K562 (cell line): ENCODE data around the gene SMG1. TPM values are rescaled to one million over a fixed set of nuclear protein-coding genes. Genes with fewer than 3 reads are reported as not detected.

Experiments
- CTCFL ChIP-seq: IDR thresholded peaks from 2 replicates; pipeline ENCODE4 v1.6.1; 2011; ENCODE audit warnings: borderline replicate concordance, low read depth, mild to moderate bottlenecking, moderate library complexity, low read length; ENCODE audit not compliant: insufficient read depth, poor library complexity, severe bottlenecking
- DMBX1 ChIP-seq: fragments of 250-450 bp; sonication (Bioruptor Pico); IDR thresholded peaks from 2 replicates; pipeline ENCODE4 v1.8.0; 2022; ENCODE audit warnings: inconsistent platforms, mild to moderate bottlenecking, moderate library complexity, borderline replicate concordance
- E2F4 ChIP-seq: sonication (generic); formaldehyde crosslinking; IDR thresholded peaks from 2 replicates; pipeline ENCODE4 v1.8.0; 2022; ENCODE audit warnings: mild to moderate bottlenecking, low read depth, missing genetic modification reagents
- FOXM1 ChIP-seq, 2 experiments: fragments of 450-650 bp in 1 of 2; sonication (generic) in 1 of 2; formaldehyde crosslinking in 1 of 2; IDR thresholded peaks; 2 replicates each; pipeline versions ENCODE4 v1.6.1 to v1.9.0; 2017 to 2022; ENCODE audit warnings: low read depth in 2 of 2, mild to moderate bottlenecking in 2 of 2, missing genetic modification reagents in 1 of 2, moderate library complexity in 1 of 2
- HDGF ChIP-seq: fragments of 450-650 bp; IDR thresholded peaks from 2 replicates; pipeline ENCODE4 v1.6.1; 2016
- HNRNPL ChIP-seq: fragments of 200-400 bp; formaldehyde crosslinking; IDR thresholded peaks from 2 replicates; pipeline ENCODE4 v1.6.1; 2017; ENCODE audit warnings: low read depth, mild to moderate bottlenecking, low read length
- JUND ChIP-seq, 2 experiments: IDR thresholded peaks; 2 replicates in 1 of 2; 3 replicates in 1 of 2; pipeline ENCODE4 v1.6.1; 2011; ENCODE audit warnings: borderline replicate concordance in 2 of 2, low read depth in 2 of 2, low read length in 2 of 2, improper control_type of control experiment in 1 of 2, missing biosample characterization in 1 of 2, missing genetic modification characterization in 1 of 2, missing genetic modification reagents in 1 of 2
- MAX ChIP-seq: sonication (generic); formaldehyde crosslinking; IDR thresholded peaks from 2 replicates; pipeline ENCODE4 v1.9.0; 2022; ENCODE audit warnings: mild to moderate bottlenecking, missing genetic modification reagents
- MTA3 ChIP-seq: fragments of 450-650 bp; formaldehyde crosslinking; IDR thresholded peaks from 2 replicates; pipeline ENCODE4 v1.6.1; 2017; ENCODE audit warnings: mild to moderate bottlenecking, borderline replicate concordance
- NELFE ChIP-seq: IDR thresholded peaks from 2 replicates; pipeline ENCODE4 v1.6.1; 2011; ENCODE audit warnings: mild to moderate bottlenecking; ENCODE audit not compliant: insufficient read depth, insufficient read length
- NR2F6 ChIP-seq: fragments of 450-650 bp; formaldehyde crosslinking; IDR thresholded peaks from 2 replicates; pipeline ENCODE4 v1.4.0; 2020; ENCODE audit warnings: mild to moderate bottlenecking
- PRPF4 ChIP-seq: fragments of 200-400 bp; formaldehyde crosslinking; IDR thresholded peaks from one replicate; pipeline ENCODE4 v1.6.1; 2017; ENCODE audit warnings: low read length, low read depth, mild to moderate bottlenecking; ENCODE audit not compliant: insufficient read depth, poor library complexity, severe bottlenecking
- RBFOX2 ChIP-seq: fragments of 200-400 bp; formaldehyde crosslinking; IDR thresholded peaks from 2 replicates; pipeline ENCODE4 v1.6.1; 2017; ENCODE audit warnings: low read depth, mild to moderate bottlenecking, low read length, moderate library complexity
- SAFB ChIP-seq: fragments of 200-400 bp; formaldehyde crosslinking; IDR thresholded peaks from 2 replicates; pipeline ENCODE4 v1.6.1; 2017; ENCODE audit warnings: low read depth, low read length, borderline replicate concordance
- SIRT6 ChIP-seq: IDR thresholded peaks from one replicate; pipeline ENCODE4 v1.6.1; 2012; ENCODE audit warnings: low read depth, mild to moderate bottlenecking, control low read depth, inconsistent platforms, low read length, moderate library complexity
- SMARCA5 ChIP-seq: fragments of 450-650 bp; IDR thresholded peaks from 2 replicates; pipeline ENCODE4 v1.6.1; 2016
- TOE1 ChIP-seq, 2 experiments: fragments of 450-650 bp in 1 of 2; sonication (generic) in 1 of 2; formaldehyde crosslinking in 1 of 2; IDR thresholded peaks; 2 replicates each; pipeline versions ENCODE4 v1.7.1 to v1.8.0; 2016 to 2022; ENCODE audit warnings: borderline replicate concordance in 2 of 2, mild to moderate bottlenecking in 2 of 2, antibody characterized with exemption in 1 of 2, inconsistent platforms in 1 of 2, low read depth in 1 of 2, missing genetic modification reagents in 1 of 2, moderate library complexity in 1 of 2
- U2AF2 ChIP-seq: fragments of 200-400 bp; formaldehyde crosslinking; optimal IDR thresholded peaks from 2 replicates; pipeline ENCODE3; 2017; ENCODE audit warnings: low read depth, mild to moderate bottlenecking, low read length
- ZNF197 ChIP-seq: fragments of 200-800 bp; sonication (Bioruptor generic); IDR thresholded peaks from 2 replicates; pipeline ENCODE4 v1.6.1; 2016; ENCODE audit warnings: low read depth, missing genetic modification characterization, missing compliant biosample characterization
- ZNF445 ChIP-seq: fragments of 250-450 bp; sonication (Bioruptor Pico); IDR thresholded peaks from 2 replicates; pipeline ENCODE4 v1.4.0; 2020; ENCODE audit warnings: low read depth, mild to moderate bottlenecking, moderate library complexity
- polyA plus RNA-seq, 8 experiments: library from polyadenylated mRNA; depleted of rRNA in 4 of 8; stranded (reverse) in 5 of 8; unstranded in 3 of 8; fragments of >200 nt; fragmentation: Nextera tagmentation in 2 of 8; fragmentation: Illumina TruSeq in 1 of 8; extraction: Ambion mirVana in 2 of 8; extraction: Trizol in 1 of 8; gene quantifications; 2 replicates each; pipeline versions ENCODE4 v1.2.1 to v1.2.3, GENCODE V29; 2011 to 2014; ENCODE audit warnings: inconsistent platforms in 1 of 8, missing spikeins in 1 of 8
- total RNA-seq, 7 experiments: library from RNA; depleted of rRNA in 6 of 7; stranded (reverse); fragments of >200 nt in 6 of 7; fragmentation: Illumina TruSeq in 2 of 7; extraction: Trizol in 2 of 7; gene quantifications; 2 replicates each; pipeline versions ENCODE4 v1.2.1 to v1.2.3, GENCODE V29; 2011 to 2021; ENCODE audit warnings: low replicate concordance in 1 of 7
- TF ChIP-seq, protein P1 (sequence below): sonication (generic); IDR thresholded peaks from 2 replicates; pipeline ENCODE4 v1.6.1; 2016

The SMG1 gene
- total and polyA plus RNA-seq, 9 of the 15 experiments (the other 6 are each of a cell fraction or from before 2014, with no cell fraction given) = 3.4 to 54.8 (median 32.0) TPM

DNA sequence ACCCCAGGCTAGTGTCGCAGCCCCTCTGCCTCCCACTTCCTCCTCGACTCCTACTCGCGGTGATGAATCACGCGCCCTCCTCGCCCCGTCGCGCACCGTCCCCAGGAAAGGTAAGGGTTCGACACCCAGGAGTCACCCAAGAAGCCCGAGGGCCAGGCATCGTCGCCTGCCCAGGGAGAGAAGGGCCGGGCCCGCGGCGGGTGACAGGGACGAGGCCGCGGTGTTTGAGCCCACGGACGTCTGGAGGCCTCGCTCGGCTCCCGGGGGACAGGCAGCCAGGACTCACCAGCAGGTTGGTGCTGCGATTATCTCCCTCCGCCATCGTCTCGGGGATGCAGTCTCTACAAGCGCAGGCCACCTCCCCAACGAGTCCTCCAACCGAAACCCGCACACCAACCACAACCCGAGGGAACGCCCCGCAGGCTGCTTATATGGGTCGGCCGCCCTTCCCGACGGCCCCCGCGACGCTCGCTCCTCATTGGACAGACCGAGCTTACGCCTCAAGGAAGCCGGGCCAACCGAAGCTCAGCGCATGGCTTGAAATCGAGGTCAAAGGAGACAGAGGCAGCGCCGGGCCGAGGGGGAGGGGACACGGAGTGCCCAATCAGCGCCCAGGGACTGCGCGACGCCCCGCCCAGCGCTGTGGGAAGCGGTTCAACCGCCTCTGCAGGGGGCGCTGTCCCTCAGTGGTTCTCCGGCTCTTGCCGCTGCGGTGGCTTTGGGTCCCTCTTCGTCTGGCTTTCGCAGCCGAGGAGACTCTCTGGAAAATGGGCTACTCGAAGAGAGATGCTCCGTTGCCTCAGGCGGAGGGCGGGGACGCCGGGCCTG lies 124.8 kb downstream of the SMG1 start, which contains the start of gene ARL6IP1 (continued):
- TF ChIP-seq DMBX1 (0 out of 2 replicates have a peak, but pooled peaks have one; percentile 17), SIRT6 (no peak), U2AF2 (no peak), FOXM1 (IDR thresholded peaks at IDR 0.05; ENCODE audit: low read depth) (peak; percentile 100), FOXM1 (CRISPR knock-in tag; IDR thresholded peaks at IDR 0.05; ENCODE audit: low read depth) (peak; percentile 100), NR2F6 (CRISPR knock-in tag) (no peak), HNRNPL (no peak), SMARCA5 (no peak), NELFE (peak; percentile 92), MAX (CRISPR knock-in tag) (peak; percentile 88), HDGF (no peak), ZNF197 (CRISPR knock-in tag) (no peak), MTA3 (peak; percentile 100), E2F4 (CRISPR knock-in tag) (no peak), ZNF445 (no peak), PRPF4 (peak; percentile 95), JUND (IDR thresholded peaks at IDR 0.05; ENCODE audit: borderline replicate concordance, low read depth, low read length) (no peak), JUND (tag; IDR thresholded peaks at IDR 0.05; ENCODE audit: borderline replicate concordance, low read depth, low read length) (peak; percentile 51; the same call in 1 of the 3 replicates), SAFB (0 out of 2 replicates have a peak, but pooled peaks have one; percentile 32), TOE1 (IDR thresholded peaks at IDR 0.05; ENCODE audit: borderline replicate concordance) (peak; percentile 80; the same call in 1 of the 2 replicates), TOE1 (CRISPR knock-in tag; IDR thresholded peaks at IDR 0.05; ENCODE audit: borderline replicate concordance, low read depth) (no peak; the same call in 1 of the 2 replicates), CTCFL (peak; percentile 97), RBFOX2 (peak; percentile 100)
- TF ChIP-seq, protein P1, sequence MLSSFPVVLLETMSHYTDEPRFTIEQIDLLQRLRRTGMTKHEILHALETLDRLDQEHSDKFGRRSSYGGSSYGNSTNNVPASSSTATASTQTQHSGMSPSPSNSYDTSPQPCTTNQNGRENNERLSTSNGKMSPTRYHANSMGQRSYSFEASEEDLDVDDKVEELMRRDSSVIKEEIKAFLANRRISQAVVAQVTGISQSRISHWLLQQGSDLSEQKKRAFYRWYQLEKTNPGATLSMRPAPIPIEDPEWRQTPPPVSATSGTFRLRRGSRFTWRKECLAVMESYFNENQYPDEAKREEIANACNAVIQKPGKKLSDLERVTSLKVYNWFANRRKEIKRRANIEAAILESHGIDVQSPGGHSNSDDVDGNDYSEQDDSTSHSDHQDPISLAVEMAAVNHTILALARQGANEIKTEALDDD = peak; percentile 70; the same call in 1 of the 2 replicates
